Activated CD8-positive, alpha-beta memory T cell treated with anti-CD3 and anti-CD28 coated beads, Interleukin-2, amount 10 ng/mL, durations not matched to agents 7 days and 5 days (primary cell): Measurements from ENCODE around the gene TTC23. TPM values are rescaled to one million over a fixed set of nuclear protein-coding genes. Genes with fewer than 3 reads are reported as not detected.

Source experiments
- ATAC-seq: fragments of 150-1000 bp; cut with Tn5 transposase; one replicate; pipeline ENCODE4 v1.10.0; 2021; ENCODE audit warnings: moderate library complexity
- CTCF ChIA-PET: fragments of 350-600 bp; sonication (Branson Sonifier 250); formaldehyde crosslinking; loops from one replicate; lab custom pipeline; 2021; ENCODE audit warnings: antibody characterized with exemption; lab: Charles Lee
- DNase-seq: peaks from one replicate; pipeline ENCODE4 v3.0.0-alpha.2; 2020
- H3K27ac Mint-ChIP-seq: one replicate; pipeline ENCODE4 v1.8.0; 2021; ENCODE audit warnings: mild to moderate bottlenecking, mixed read lengths
- H3K27me3 Mint-ChIP-seq: one replicate; pipeline ENCODE4 v1.8.0; 2021; ENCODE audit warnings: mixed read lengths
- H3K36me3 Mint-ChIP-seq: one replicate; pipeline ENCODE4 v1.8.0; 2021; ENCODE audit warnings: mild to moderate bottlenecking, mixed read lengths
- H3K4me1 Mint-ChIP-seq: one replicate; pipeline ENCODE4 v1.8.0; 2021; ENCODE audit warnings: mixed read lengths
- H3K4me3 Mint-ChIP-seq: one replicate; pipeline ENCODE4 v1.8.0; 2021; ENCODE audit warnings: mild to moderate bottlenecking, moderate library complexity, mixed read lengths
- H3K9me3 Mint-ChIP-seq: one replicate; pipeline ENCODE4 v1.8.0; 2022; ENCODE audit warnings: low read depth, mixed read lengths
- total RNA-seq, 2 experiments: library from RNA; stranded (reverse); gene quantifications; one replicate each; pipeline ENCODE4 v1.2.3, GENCODE V29; 2021

TTC23 gene
- total RNA-seq, 2 experiments from 2014 or later = 1.2 TPM

DNA sequence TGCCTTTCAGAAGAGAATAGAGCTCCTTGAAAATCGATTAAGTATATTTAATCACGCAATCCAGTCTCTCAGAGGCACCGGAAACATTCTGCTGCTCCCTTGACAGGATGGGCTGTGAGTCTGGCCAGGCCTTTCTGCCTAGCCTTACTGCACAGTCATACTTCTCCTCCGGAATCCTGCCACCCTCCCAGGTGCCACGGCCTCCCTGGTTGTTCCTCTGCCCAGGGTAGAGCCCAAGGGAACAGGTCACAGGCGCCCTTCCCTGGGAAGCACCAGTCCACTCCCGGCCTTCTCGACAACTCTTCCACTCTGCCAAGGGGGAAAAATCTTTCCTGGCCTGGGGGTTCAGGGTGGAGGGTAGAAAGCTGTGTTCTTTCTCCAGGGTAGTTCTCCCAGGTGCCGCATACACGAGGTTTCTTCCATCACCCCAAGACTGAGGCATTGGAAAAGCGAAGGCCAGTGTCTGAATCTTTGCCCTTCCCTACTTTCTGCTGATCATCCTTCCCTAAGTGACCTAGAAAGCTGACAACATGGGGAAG, 161.9 kb downstream of the TTC23 start:
- Mint-ChIP-seq H3K4me3 (no peak overlapping the region), H3K36me3 (no peaks in the 10 kb centered on the region), H3K9me3 (no peaks in the 10 kb centered on the region), H3K4me1 (peaks cover 7% of the 10 kb centered on the region), H3K27ac (no peak overlapping the region), H3K27me3 (peaks cover 10% of the 10 kb centered on the region)
- ATAC-seq (no peak), DNase-seq (no peak)
- CTCF ChIA-PET = interaction anchor here (1.3 kb wide), 1 partner anchor 11 kb away, joined by 8 read pairs; no protein-coding TSS in a partner anchor

- peaks cover 7% of the 10 kb centered on the region for H3K4me1 Mint-ChIP-seq
- ATAC-seq (no peak), DNase-seq (no peak)
- peaks cover 19% of the 10 kb centered on the region for H3K27me3 Mint-ChIP-seq
- H3K27ac Mint-ChIP-seq = no peak overlapping the region
- no peak overlapping the region for H3K4me3 Mint-ChIP-seq
- H3K9me3 Mint-ChIP-seq = no peaks in the 10 kb centered on the region
- no peaks in the 10 kb centered on the region for H3K36me3 Mint-ChIP-seq
- CTCF ChIA-PET = interaction anchor here (1.3 to 1.5 kb wide), 2 partner anchors 10 kb away, joined by 4 to 8 read pairs; no protein-coding TSS in a partner anchor
Observed at GRCh38 chr15:99086327-99086667, 163.1 kb downstream of the TTC23 start.

Other genes starting within 250 kb of the TTC23 start
- gene PGPEP1L, start 241.8 kb downstream of the TTC23 start, total RNA-seq = not detected
- 1 to 10 TPM; 1.5 TPM for gene SYNM, start 144.5 kb downstream of the TTC23 start, total RNA-seq
- gene LRRC28, start 1.9 kb upstream of the TTC23 start, total RNA-seq = 10 to 100 TPM; 21.2 to 21.7 TPM